Body of pancreas (tissue), 4 donors: ENCODE results near the gene FABP7. TPM values are rescaled to one million over a fixed set of nuclear protein-coding genes. Genes with fewer than 3 reads are reported as not detected.

Experiments
- ATAC-seq: fragments of 150-250 bp; one replicate; pipeline ENCODE4 v1.9.1; 2016
- DNase-seq, 4 donors: peaks; one replicate each; pipeline ENCODE4 v3.0.0-alpha.2; 2019
- H3K27ac ChIP-seq, 4 donors: fragments of 200-600 bp; sonication (generic); 1 replicate in 3 of 4; 2 replicates in 1 of 4; pipeline versions ENCODE4 v1.5.1 to v1.6.1; 2016 to 2019; ENCODE audit warnings: mild to moderate bottlenecking in 1 of 4, mixed read lengths in 1 of 4, moderate library complexity in 1 of 4
- H3K27me3 ChIP-seq, 2 donors: fragments of 200-600 bp; sonication (generic); one replicate each; pipeline ENCODE4 v1.6.0; 2016; ENCODE audit warnings: mild to moderate bottlenecking in 1 of 2
- H3K36me3 ChIP-seq, 2 donors: fragments of 200-600 bp; sonication (generic); replicated peaks in 1 of 2; 2 replicates each; pipeline ENCODE4 v1.5.1; 2016; ENCODE audit warnings: low read depth in 2 of 2; ENCODE audit not compliant: insufficient read depth in 1 of 2
- H3K4me1 ChIP-seq: fragments of 200-600 bp; sonication (generic); one replicate; pipeline ENCODE4 v1.6.0; 2016
- H3K4me3 ChIP-seq, 2 donors: fragments of 200-600 bp; sonication (generic); 1 replicate in 1 of 2; 2 replicates in 1 of 2; pipeline ENCODE4 v1.5.1; 2016 to 2019
- H3K9me3 ChIP-seq, 3 donors: fragments of 200-600 bp; sonication (generic); 1 replicate in 2 of 3; 2 replicates in 1 of 3; pipeline ENCODE4 v1.5.1; 2016
- CTCF ChIP-seq, 7 experiments: fragments of 450-650 bp in 4 of 7; fragments of 200-600 bp in 3 of 7; sonication (generic) in 3 of 7; IDR thresholded peaks; one replicate each; pipeline ENCODE4 v1.5.1; 2016 to 2019; ENCODE audit warnings: antibody characterized with exemption in 7 of 7
- POLR2A ChIP-seq, 3 donors: fragments of 450-650 bp; IDR thresholded peaks; one replicate each; pipeline ENCODE4 v1.6.1; 2016; ENCODE audit warnings: antibody characterized with exemption in 3 of 3, mild to moderate bottlenecking in 2 of 3
- WGBS, 2 donors: methylation state at CpG; one replicate each; pipeline ENCODE4 v1.1.5; 2017; 5-methylcytosine and 5-hydroxymethylcytosine counted together
- intact Hi-C: fragments of 100-400 bp; cut with DNase I; formaldehyde crosslinking; loops from one replicate; pipeline ENCODE4 v1.15.1; 2023
- total RNA-seq, 2 donors: library from RNA; depleted of rRNA; stranded (reverse); fragments of >200 nt; gene quantifications; one replicate each; pipeline ENCODE4 v1.1.0, GENCODE V29; 2016

Gene FABP7
- total RNA-seq, 2 donors from 2014 or later = not detected

GRCh38 chr6:122778985-122779661 is 393 bp upstream of the FABP7 start:
- ATAC-seq = no peak
- TF ChIP-seq CTCF (IDR thresholded peaks at IDR 0.05) (no peak), POLR2A (IDR thresholded peaks at IDR 0.05) (no peak)
- H3K27ac ChIP-seq = no peak overlapping the region
- no peak overlapping the region for H3K4me3 ChIP-seq
- intact Hi-C loops = no loop called here
- no peaks in the 10 kb centered on the region for H3K27me3 ChIP-seq
- DNase-seq = no peak
- H3K36me3 ChIP-seq = no peaks in the 10 kb centered on the region
- WGBS, 2 donors = 66 to 69% methylated on average over 13 of the region's 13 CpGs
- no peaks in the 10 kb centered on the region for H3K9me3 ChIP-seq
- H3K4me1 ChIP-seq = no peaks in the 10 kb centered on the region

GRCh38 chr6:122780114-122780513 is 598 bp downstream of the FABP7 start:
- DNase-seq (no peak), ATAC-seq (no peak)
- Histone ChIP-seq H3K9me3 (no peaks in the 10 kb centered on the region), H3K36me3 (no peaks in the 10 kb centered on the region), H3K27ac (no peak overlapping the region), H3K4me1 (no peaks in the 10 kb centered on the region), H3K4me3 (no peak overlapping the region), H3K27me3 (no peaks in the 10 kb centered on the region)
- intact Hi-C loops = no loop called here
- TF ChIP-seq POLR2A (IDR thresholded peaks at IDR 0.05) = no peak
- TF ChIP-seq CTCF (IDR thresholded peaks at IDR 0.05) = no peak
- WGBS, 2 donors = 56 to 62% methylated on average over 5 of the region's 5 CpGs

GRCh38 chr6:122781716-122782115 is 2.2 kb downstream of the FABP7 start:
- no peak overlapping the region for H3K4me3 ChIP-seq
- 88 to 93% methylated on average over 7 of the region's 7 CpGs for WGBS, 2 donors
- DNase-seq = no peak
- no peaks in the 10 kb centered on the region for H3K4me1 ChIP-seq
- no peak for ATAC-seq
- intact Hi-C loops = no loop called here
- TF ChIP-seq POLR2A (IDR thresholded peaks at IDR 0.05) (no peak), CTCF (IDR thresholded peaks at IDR 0.05) (no peak)
- no peaks in the 10 kb centered on the region for H3K36me3 ChIP-seq
- no peak overlapping the region for H3K27ac ChIP-seq
- no peaks in the 10 kb centered on the region for H3K9me3 ChIP-seq
- H3K27me3 ChIP-seq = no peaks in the 10 kb centered on the region

- no peaks in the 10 kb centered on the region for H3K9me3 ChIP-seq
- no peaks in the 10 kb centered on the region for H3K36me3 ChIP-seq
- 76 to 78% methylated on average over 4 of the region's 4 CpGs for WGBS, 2 donors
- ATAC-seq (no peak), DNase-seq (no peak)
- H3K4me1 ChIP-seq = peaks cover 7% of the 10 kb centered on the region
- intact Hi-C loops = no loop called here
- H3K27ac ChIP-seq = no peak overlapping the region
- no peaks in the 10 kb centered on the region for H3K27me3 ChIP-seq
- H3K4me3 ChIP-seq = no peak overlapping the region
- TF ChIP-seq POLR2A (IDR thresholded peaks at IDR 0.05) (no peak), CTCF (IDR thresholded peaks at IDR 0.05) (no peak)
Measured at GRCh38 chr6:122783401-122783800, 3.9 kb downstream of the FABP7 start.

GRCh38 chr6:122785891-122786290 is 6.4 kb downstream of the FABP7 start:
- H3K36me3 ChIP-seq = no peaks in the 10 kb centered on the region
- no peak overlapping the region for H3K27ac ChIP-seq
- TF ChIP-seq CTCF (IDR thresholded peaks at IDR 0.05) = no peak
- TF ChIP-seq POLR2A (IDR thresholded peaks at IDR 0.05) = no peak
- H3K4me1 ChIP-seq = peaks cover 18% of the 10 kb centered on the region
- intact Hi-C loops = no loop called here
- WGBS, 2 donors = 92 to 96% methylated on average over 1 of the region's 1 CpG
- H3K4me3 ChIP-seq = no peak overlapping the region
- no peaks in the 10 kb centered on the region for H3K9me3 ChIP-seq
- ATAC-seq (no peak), DNase-seq (no peak)
- H3K27me3 ChIP-seq = no peaks in the 10 kb centered on the region
